Mucosa of descending colon (tissue), 3 donors: Measurements from ENCODE around the gene ADRB1. TPM values are rescaled to one million over a fixed set of nuclear protein-coding genes. Genes with fewer than 3 reads are reported as not detected.

Experiments
- ATAC-seq: fragments of 200-7000 bp; cut with Tn5 transposase; one replicate; pipeline ENCODE4 v1.9.1; 2020; ENCODE audit warnings: mild to moderate bottlenecking, moderate library complexity
- DNase-seq, 3 donors: peaks; one replicate each; pipeline ENCODE4 v3.0.0-alpha.2; 2020
- H3K36me3 ChIP-seq: fragments of 200-600 bp; one replicate; pipeline ENCODE4 v1.8.0; 2021; ENCODE audit warnings: low read depth, mild to moderate bottlenecking
- H3K4me1 ChIP-seq: fragments of 200-600 bp; one replicate; pipeline ENCODE4 v1.8.0; 2021; ENCODE audit warnings: low read depth, mild to moderate bottlenecking
- H3K4me3 ChIP-seq: fragments of 200-600 bp; one replicate; pipeline ENCODE4 v1.8.0; 2021; ENCODE audit warnings: mild to moderate bottlenecking
- H3K9me3 ChIP-seq: fragments of 200-600 bp; one replicate; pipeline ENCODE4 v1.8.0; 2021; ENCODE audit warnings: mild to moderate bottlenecking
- intact Hi-C, 2 donors: fragments of 100-400 bp; cut with DNase I in 1 of 2; cut with micrococcal nuclease in 1 of 2; formaldehyde crosslinking; loops; one replicate each; pipeline versions ENCODE4 v1.11.0 to v1.11.1; 2022; cut with DNase I, micrococcal nuclease
- total RNA-seq, 3 donors: library from RNA; stranded (reverse); fragmentation: NEBNext Ultra II Directional in 2 of 3; extraction: Animal tissue kit (Norgen Biotek cat#: 25700) in 2 of 3; gene quantifications; one replicate each; pipeline versions ENCODE4 v1.2.1 to v1.2.4, GENCODE V29; 2021 to 2023
- TF ChIP-seq, protein P1 (sequence below): fragments of 200-600 bp; IDR thresholded peaks from one replicate; pipeline ENCODE4 v1.8.0; 2022; ENCODE audit warnings: antibody characterized with exemption, mild to moderate bottlenecking
- donor health status: DM: no; HTN: no; CAD: no; lungs with moderate emphysema.
- donor health status: DM: no; HTN: no; CAD: no.
- donor health status: DM: no; HTN: yes; CAD: no.

The ADRB1 gene
- total RNA-seq, 3 donors from 2014 or later, result 1.5 to 2.8 (median 1.8) TPM

DNA sequence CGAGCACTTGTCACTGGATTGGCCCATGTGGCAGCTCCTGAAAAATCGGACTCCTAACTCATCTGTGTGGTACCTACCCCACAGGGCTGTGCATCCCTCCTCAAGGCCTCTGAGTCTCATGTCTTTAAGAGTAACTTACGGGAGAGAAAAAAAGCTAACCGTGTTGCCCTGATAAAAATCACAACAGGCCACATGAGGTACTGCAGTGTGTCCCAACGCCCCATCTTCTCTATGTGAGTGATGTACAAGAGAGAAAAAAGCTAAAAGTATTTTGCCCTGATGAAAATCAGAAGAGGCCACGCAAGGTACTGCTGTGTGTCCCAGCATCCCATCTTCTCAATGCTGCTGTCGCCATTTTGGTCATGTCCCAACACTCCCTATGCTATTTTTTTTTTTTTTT is 41.2 kb upstream of the ADRB1 start:
- no peak for ATAC-seq
- DNase-seq, result no peak
- no peak overlapping the region for H3K4me3 ChIP-seq
- H3K9me3 ChIP-seq, result no peaks in the 10 kb centered on the region
- intact Hi-C loops, result no loop called here
- TF ChIP-seq, protein P1, sequence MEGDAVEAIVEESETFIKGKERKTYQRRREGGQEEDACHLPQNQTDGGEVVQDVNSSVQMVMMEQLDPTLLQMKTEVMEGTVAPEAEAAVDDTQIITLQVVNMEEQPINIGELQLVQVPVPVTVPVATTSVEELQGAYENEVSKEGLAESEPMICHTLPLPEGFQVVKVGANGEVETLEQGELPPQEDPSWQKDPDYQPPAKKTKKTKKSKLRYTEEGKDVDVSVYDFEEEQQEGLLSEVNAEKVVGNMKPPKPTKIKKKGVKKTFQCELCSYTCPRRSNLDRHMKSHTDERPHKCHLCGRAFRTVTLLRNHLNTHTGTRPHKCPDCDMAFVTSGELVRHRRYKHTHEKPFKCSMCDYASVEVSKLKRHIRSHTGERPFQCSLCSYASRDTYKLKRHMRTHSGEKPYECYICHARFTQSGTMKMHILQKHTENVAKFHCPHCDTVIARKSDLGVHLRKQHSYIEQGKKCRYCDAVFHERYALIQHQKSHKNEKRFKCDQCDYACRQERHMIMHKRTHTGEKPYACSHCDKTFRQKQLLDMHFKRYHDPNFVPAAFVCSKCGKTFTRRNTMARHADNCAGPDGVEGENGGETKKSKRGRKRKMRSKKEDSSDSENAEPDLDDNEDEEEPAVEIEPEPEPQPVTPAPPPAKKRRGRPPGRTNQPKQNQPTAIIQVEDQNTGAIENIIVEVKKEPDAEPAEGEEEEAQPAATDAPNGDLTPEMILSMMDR, result no peak
- H3K4me1 ChIP-seq, result peaks cover 9% of the 10 kb centered on the region
- H3K36me3 ChIP-seq, result no peaks in the 10 kb centered on the region

GRCh38 chr10:114003161-114003941 is 40.3 kb upstream of the ADRB1 start:
- ATAC-seq (no peak), DNase-seq (no peak)
- peaks cover 9% of the 10 kb centered on the region for H3K4me1 ChIP-seq
- no peaks in the 10 kb centered on the region for H3K9me3 ChIP-seq
- intact Hi-C loops, result no loop called here
- H3K4me3 ChIP-seq, result no peak overlapping the region
- TF ChIP-seq, protein P1, result no peak
- no peaks in the 10 kb centered on the region for H3K36me3 ChIP-seq

DNA sequence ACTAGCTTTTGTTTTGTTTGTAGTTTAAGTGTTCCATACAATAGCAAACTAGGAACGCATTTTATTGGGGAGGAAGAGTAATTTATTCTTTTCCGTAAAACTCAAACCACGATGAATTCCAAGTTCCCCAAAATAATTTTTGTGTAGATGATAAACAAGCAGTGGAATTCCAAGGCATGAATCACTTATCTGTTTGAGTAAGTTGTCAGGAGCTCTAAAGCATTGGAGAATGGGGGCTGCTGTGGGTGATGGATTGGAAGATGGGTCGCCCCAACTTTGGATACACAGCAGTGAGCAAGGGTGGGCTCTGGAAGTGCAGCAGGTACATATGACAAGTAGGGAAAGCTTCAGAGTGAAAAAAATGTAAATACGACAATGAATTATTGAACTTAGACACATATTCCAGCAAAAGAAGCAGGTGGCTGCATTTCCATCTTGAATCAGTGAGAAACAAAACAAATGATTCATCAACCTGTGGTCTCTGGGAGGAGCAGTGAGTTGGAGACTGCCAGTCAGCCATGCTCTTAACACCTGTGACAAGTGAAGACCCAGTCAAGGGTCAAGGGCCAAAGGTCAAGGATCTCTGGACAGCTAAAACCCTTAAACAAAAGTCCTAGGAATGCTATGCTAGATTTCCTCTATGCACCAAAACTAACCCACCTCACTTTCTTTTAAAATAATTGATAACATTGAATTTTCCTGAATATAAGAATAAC is 34.2 kb upstream of the ADRB1 start:
- intact Hi-C loops, result no loop called here
- Histone ChIP-seq H3K9me3 (no peaks in the 10 kb centered on the region), H3K4me3 (no peak overlapping the region), H3K4me1 (no peaks in the 10 kb centered on the region), H3K36me3 (no peaks in the 10 kb centered on the region)
- TF ChIP-seq, protein P1, result no peak
- DNase-seq, result no peak
- ATAC-seq, result no peak

DNA sequence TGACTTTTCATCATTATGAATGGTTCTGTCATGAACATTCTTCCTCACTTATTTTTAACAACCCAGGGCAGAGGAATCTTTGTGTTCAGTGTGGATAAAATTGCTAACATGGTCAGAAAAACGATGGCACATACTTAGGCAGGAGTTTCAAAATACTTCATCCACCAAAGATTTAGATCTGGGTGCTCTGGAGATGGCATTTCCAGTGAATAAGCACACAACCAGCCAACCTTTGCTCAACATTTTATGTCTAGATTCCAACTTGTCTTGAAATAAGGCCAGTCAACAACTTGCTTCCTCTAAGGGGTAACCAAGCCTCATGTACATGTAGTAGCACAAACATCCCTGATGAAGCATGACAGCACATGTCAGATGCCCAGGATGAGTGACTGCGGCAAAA is 33.4 kb upstream of the ADRB1 start:
- intact Hi-C loops, result no loop called here
- Histone ChIP-seq H3K36me3 (no peaks in the 10 kb centered on the region), H3K4me1 (no peaks in the 10 kb centered on the region), H3K9me3 (no peaks in the 10 kb centered on the region), H3K4me3 (no peak overlapping the region)
- TF ChIP-seq, protein P1, result no peak
- DNase-seq (no peak), ATAC-seq (no peak)

GRCh38 chr10:114012650-114013049 is 31.0 kb upstream of the ADRB1 start:
- ATAC-seq, result no peak
- intact Hi-C loops, result no loop called here
- Histone ChIP-seq H3K36me3 (no peaks in the 10 kb centered on the region), H3K9me3 (no peaks in the 10 kb centered on the region), H3K4me1 (no peaks in the 10 kb centered on the region), H3K4me3 (no peak overlapping the region)
- no peak for DNase-seq
- TF ChIP-seq, protein P1, result no peak
